ENCODE results near the gene VPS54. TPM values are rescaled to one million over a fixed set of nuclear protein-coding genes. Genes with fewer than 3 reads are reported as not detected.

Gene VPS54
- total RNA-seq, 1 donor from 2014 or later, result 17.7 TPM

DNA sequence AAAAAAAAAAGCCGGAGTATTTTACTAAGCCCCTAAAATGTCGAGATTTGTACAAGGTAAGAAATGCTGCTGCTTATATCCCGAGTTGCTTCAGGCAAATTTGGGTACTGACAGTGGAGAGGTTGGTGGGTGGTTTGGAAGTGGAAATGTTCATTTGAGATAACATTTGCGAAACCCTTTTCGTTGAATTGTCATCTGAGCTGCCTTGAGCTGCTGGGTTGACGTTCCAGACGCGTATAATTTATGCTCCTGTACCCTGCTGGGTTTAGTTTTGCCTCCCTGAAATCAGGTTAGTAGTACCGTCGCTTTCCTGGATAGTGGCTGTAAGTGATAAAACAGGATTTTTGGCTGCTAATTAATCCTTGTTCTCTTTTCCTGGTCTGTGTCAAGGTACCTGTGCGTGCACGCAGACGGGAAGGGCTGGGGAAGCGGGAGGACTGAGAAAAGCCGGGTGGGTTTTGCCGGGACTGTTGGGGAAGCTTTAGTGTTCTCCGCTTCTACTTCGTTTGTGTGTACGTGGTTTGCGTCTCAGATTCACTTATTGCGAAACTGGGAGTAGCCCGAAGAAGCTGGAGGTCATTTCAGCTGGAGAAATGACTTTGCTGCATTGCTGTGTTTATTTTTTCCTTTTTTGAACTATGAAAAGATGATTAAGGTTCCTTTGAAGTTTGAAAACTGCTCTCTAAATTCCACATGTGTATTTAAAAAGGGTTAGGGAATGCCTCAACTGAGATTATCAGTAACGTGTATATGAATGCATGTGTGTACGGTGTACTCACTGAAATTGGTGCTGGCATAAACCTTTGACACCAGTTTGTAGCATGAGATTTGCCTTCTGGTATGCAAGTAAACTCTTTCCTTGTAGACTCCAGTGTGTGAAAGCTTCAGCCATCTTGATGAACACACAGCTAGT lies 176.8 kb downstream of the VPS54 start:
- Histone ChIP-seq H3K4me3 (ENCODE audit: low read depth, low read length) (peak overlapping the region; percentile 78), H3K36me3 (ENCODE audit: control insufficient read depth, insufficient read depth, low read length) (no peaks in the 10 kb centered on the region), H3K27me3 (ENCODE audit: control insufficient read depth, insufficient read depth, low read length) (no peaks in the 10 kb centered on the region)
- DNase-seq (ENCODE audit: low read depth), result no peak
- TF ChIP-seq, protein P1, sequence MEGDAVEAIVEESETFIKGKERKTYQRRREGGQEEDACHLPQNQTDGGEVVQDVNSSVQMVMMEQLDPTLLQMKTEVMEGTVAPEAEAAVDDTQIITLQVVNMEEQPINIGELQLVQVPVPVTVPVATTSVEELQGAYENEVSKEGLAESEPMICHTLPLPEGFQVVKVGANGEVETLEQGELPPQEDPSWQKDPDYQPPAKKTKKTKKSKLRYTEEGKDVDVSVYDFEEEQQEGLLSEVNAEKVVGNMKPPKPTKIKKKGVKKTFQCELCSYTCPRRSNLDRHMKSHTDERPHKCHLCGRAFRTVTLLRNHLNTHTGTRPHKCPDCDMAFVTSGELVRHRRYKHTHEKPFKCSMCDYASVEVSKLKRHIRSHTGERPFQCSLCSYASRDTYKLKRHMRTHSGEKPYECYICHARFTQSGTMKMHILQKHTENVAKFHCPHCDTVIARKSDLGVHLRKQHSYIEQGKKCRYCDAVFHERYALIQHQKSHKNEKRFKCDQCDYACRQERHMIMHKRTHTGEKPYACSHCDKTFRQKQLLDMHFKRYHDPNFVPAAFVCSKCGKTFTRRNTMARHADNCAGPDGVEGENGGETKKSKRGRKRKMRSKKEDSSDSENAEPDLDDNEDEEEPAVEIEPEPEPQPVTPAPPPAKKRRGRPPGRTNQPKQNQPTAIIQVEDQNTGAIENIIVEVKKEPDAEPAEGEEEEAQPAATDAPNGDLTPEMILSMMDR (IDR thresholded peaks at IDR 0.05; ENCODE audit: insufficient read depth, low read length, poor library complexity, severe bottlenecking), result no peak

Other genes with a start within 250 kb of the VPS54 start
- 69.9 and 72.6 TPM in 2 replicates for gene UGP2, start 177.5 kb downstream of the VPS54 start, total RNA-seq
- gene PELI1, start 125.0 kb upstream of the VPS54 start, total RNA-seq, result 13.6 and 15.8 TPM in 2 replicates

All from kidney epithelial cell (primary cell).